Neural progenitor cell (in vitro differentiated cells): Measurements from ENCODE around the gene ZNF143. TPM values are rescaled to one million over a fixed set of nuclear protein-coding genes. Genes with fewer than 3 reads are reported as not detected.

Source experiments
- DNase-seq: peaks from one replicate; pipeline ENCODE4 v3.0.0-alpha.2; 2016; ENCODE audit warnings: low spot score
- H2AFZ ChIP-seq: fragments of 200-600 bp; sonication (generic); replicated peaks from 2 replicates; pipeline ENCODE4 v1.6.1; 2016; ENCODE audit warnings: antibody characterized with exemption
- H3F3A ChIP-seq: fragments of 200-600 bp; sonication (generic); 2 replicates; pipeline ENCODE4 v1.6.1; 2016; ENCODE audit warnings: antibody characterized with exemption, low read depth
- H3K27ac ChIP-seq: fragments of 200-600 bp; sonication (generic); 2 replicates; pipeline ENCODE4 v1.5.1; 2016; ENCODE audit warnings: mild to moderate bottlenecking
- H3K27me3 ChIP-seq: fragments of 200-600 bp; sonication (generic); 2 replicates; pipeline ENCODE4 v1.6.1; 2016; ENCODE audit warnings: mild to moderate bottlenecking, moderate library complexity
- H3K36me3 ChIP-seq: fragments of 200-600 bp; sonication (generic); 2 replicates; pipeline ENCODE4 v1.5.1; 2016
- H3K4me1 ChIP-seq: fragments of 200-600 bp; sonication (generic); 2 replicates; pipeline ENCODE4 v1.6.1; 2016; ENCODE audit warnings: mixed run types
- H3K4me2 ChIP-seq: fragments of 200-600 bp; sonication (generic); 2 replicates; pipeline ENCODE4 v1.6.1; 2016
- H3K4me3 ChIP-seq: fragments of 200-600 bp; sonication (generic); 2 replicates; pipeline ENCODE4 v1.5.1; 2016
- H3K79me2 ChIP-seq: fragments of 200-600 bp; sonication (generic); 2 replicates; pipeline ENCODE4 v1.6.1; 2016; ENCODE audit warnings: low read depth
- H3K9ac ChIP-seq: fragments of 200-600 bp; sonication (generic); 2 replicates; pipeline ENCODE4 v1.6.1; 2016
- H3K9me3 ChIP-seq: fragments of 200-600 bp; sonication (generic); 2 replicates; pipeline ENCODE4 v1.5.1; 2016; ENCODE audit warnings: low read depth
- H4K20me1 ChIP-seq: fragments of 200-600 bp; sonication (generic); 2 replicates; pipeline ENCODE4 v1.6.1; 2016; ENCODE audit warnings: low read depth
- H3K27ac Mint-ChIP-seq: 3 replicates; pipeline ENCODE4 v1.8.0; 2021; ENCODE audit warnings: mixed read lengths
- H3K27me3 Mint-ChIP-seq: 2 replicates; pipeline ENCODE4 v1.8.0; 2022; ENCODE audit warnings: low read depth, mild to moderate bottlenecking, inconsistent platforms, moderate library complexity, mixed read lengths; ENCODE audit not compliant: insufficient read depth
- H3K36me3 Mint-ChIP-seq: 3 replicates; pipeline ENCODE4 v1.8.0; 2021; ENCODE audit warnings: mixed read lengths
- H3K4me1 Mint-ChIP-seq: 3 replicates; pipeline ENCODE4 v1.8.0; 2021; ENCODE audit warnings: mixed read lengths
- H3K4me3 Mint-ChIP-seq: 3 replicates; pipeline ENCODE4 v1.8.0; 2021; ENCODE audit warnings: mild to moderate bottlenecking, moderate library complexity, mixed read lengths
- H3K9me3 Mint-ChIP-seq: 3 replicates; pipeline ENCODE4 v1.8.0; 2020; ENCODE audit warnings: mixed read lengths
- CTCF ChIP-seq: fragments of 200-600 bp; sonication (generic); IDR thresholded peaks from 2 replicates; pipeline ENCODE4 v1.5.1; 2017; ENCODE audit warnings: antibody characterized with exemption, mild to moderate bottlenecking
- EZH2 ChIP-seq: fragments of 200-600 bp; sonication (generic); IDR thresholded peaks from 2 replicates; pipeline ENCODE4 v1.6.1; 2017; ENCODE audit warnings: antibody characterized with exemption, mild to moderate bottlenecking, moderate library complexity
- EZH2phosphoT487 ChIP-seq: fragments of 200-600 bp; sonication (generic); IDR thresholded peaks from 2 replicates; pipeline ENCODE4 v1.6.1; 2017; ENCODE audit warnings: antibody characterized with exemption
- total RNA-seq: library from RNA; depleted of rRNA; stranded (reverse); fragments of >200 nt; gene quantifications from 2 replicates; pipeline ENCODE4 v1.2.3, GENCODE V29; 2015; ENCODE audit warnings: low replicate concordance

Gene ZNF143
- total RNA-seq, 1 donor from 2014 or later = 56.9 TPM

GRCh38 chr11:9569588-9570164, 108.9 kb downstream of the ZNF143 start:
- peaks cover 2% of the 10 kb centered on the region for H4K20me1 ChIP-seq
- Mint-ChIP-seq H3K27me3 (peaks cover 4% of the 10 kb centered on the region), H3K9me3 (no peaks in the 10 kb centered on the region), H3K36me3 (no peaks in the 10 kb centered on the region), H3K4me1 (peaks cover 57% of the 10 kb centered on the region), H3K27ac (peak overlapping the region; percentile 99), H3K4me3 (peak overlapping the region; percentile 78)
- peaks cover 13% of the 10 kb centered on the region for H3K27me3 ChIP-seq
- H3K4me2 ChIP-seq = no peak overlapping the region
- no peak for TF ChIP-seq EZH2phosphoT487
- TF ChIP-seq CTCF = no peak
- no peak for TF ChIP-seq EZH2
- H3K4me3 ChIP-seq = no peak overlapping the region
- peaks cover 32% of the 10 kb centered on the region for H3K4me1 ChIP-seq
- peaks cover 56% of the 10 kb centered on the region for H3F3A ChIP-seq
- DNase-seq = no peak
- no peaks in the 10 kb centered on the region for H3K9me3 ChIP-seq
- no peaks in the 10 kb centered on the region for H3K36me3 ChIP-seq
- peaks cover 11% of the 10 kb centered on the region for H3K79me2 ChIP-seq
- H3K27ac ChIP-seq = no peak overlapping the region
- no peak overlapping the region for H2AFZ ChIP-seq
- no peak overlapping the region for H3K9ac ChIP-seq

GRCh38 chr11:9570313-9571025, 109.7 kb downstream of the ZNF143 start:
- Mint-ChIP-seq H3K4me3 (no peak overlapping the region), H3K4me1 (peaks cover 51% of the 10 kb centered on the region)
- DNase-seq = no peak

GRCh38 chr11:9571071-9571762, 110.4 kb downstream of the ZNF143 start:
- H3K9me3 Mint-ChIP-seq = no peaks in the 10 kb centered on the region
- peaks cover 25% of the 10 kb centered on the region for H3K4me1 ChIP-seq
- peak overlapping the region; percentile 96 for H3K27ac Mint-ChIP-seq
- no peak overlapping the region for H3K4me3 ChIP-seq
- H3K27me3 ChIP-seq = peaks cover 13% of the 10 kb centered on the region
- no peak for DNase-seq
- H4K20me1 ChIP-seq = peaks cover 17% of the 10 kb centered on the region
- H3K27ac ChIP-seq = no peak overlapping the region
- peaks cover 26% of the 10 kb centered on the region for H3K79me2 ChIP-seq
- H3K36me3 Mint-ChIP-seq = peaks cover 9% of the 10 kb centered on the region
- no peaks in the 10 kb centered on the region for H3K36me3 ChIP-seq
- H3K4me3 Mint-ChIP-seq = peak overlapping the region; percentile 86
- peaks cover 41% of the 10 kb centered on the region for H3F3A ChIP-seq
- no peak for TF ChIP-seq EZH2phosphoT487
- no peak for TF ChIP-seq EZH2
- no peak for TF ChIP-seq CTCF
- no peak overlapping the region for H3K4me2 ChIP-seq
- no peak overlapping the region for H2AFZ ChIP-seq
- no peak overlapping the region for H3K9ac ChIP-seq
- H3K9me3 ChIP-seq = no peaks in the 10 kb centered on the region
- H3K4me1 Mint-ChIP-seq = peaks cover 49% of the 10 kb centered on the region
- H3K27me3 Mint-ChIP-seq = peaks cover 6% of the 10 kb centered on the region

More at GRCh38 chr11:9570313-9571025, 109.7 kb downstream of the ZNF143 start:
- peaks cover 6% of the 10 kb centered on the region for H3K27me3 Mint-ChIP-seq
- Histone ChIP-seq H3K4me2 (no peak overlapping the region), H3F3A (peaks cover 49% of the 10 kb centered on the region), H3K4me3 (no peak overlapping the region), H3K9ac (no peak overlapping the region), H3K36me3 (no peaks in the 10 kb centered on the region), H3K27ac (no peak overlapping the region), H3K79me2 (peaks cover 19% of the 10 kb centered on the region), H3K4me1 (peaks cover 29% of the 10 kb centered on the region), H3K9me3 (no peaks in the 10 kb centered on the region), H2AFZ (no peak overlapping the region), H3K27me3 (peaks cover 13% of the 10 kb centered on the region), H4K20me1 (peaks cover 10% of the 10 kb centered on the region)
- no peak overlapping the region for H3K27ac Mint-ChIP-seq
- TF ChIP-seq EZH2 (no peak), EZH2phosphoT487 (no peak), CTCF (no peak)
- H3K36me3 Mint-ChIP-seq = peaks cover 8% of the 10 kb centered on the region
- no peaks in the 10 kb centered on the region for H3K9me3 Mint-ChIP-seq
